H1 (cell line): ENCODE measurements around the gene TNFRSF1A. TPM values are rescaled to one million over a fixed set of nuclear protein-coding genes. Genes with fewer than 3 reads are reported as not detected.

Experiments
- CTCF ChIA-PET: fragments of 300-600 bp; sonication (Branson Sonifier 250); formaldehyde crosslinking; loops from one replicate; lab custom pipeline; 2021; ENCODE audit not compliant: partially characterized antibody; lab: Charles Lee
- POLR2A ChIA-PET: fragments of 300-600 bp; sonication (Branson Sonifier 250); formaldehyde crosslinking; loops from one replicate; lab custom pipeline; 2021; ENCODE audit warnings: inconsistent platforms; ENCODE audit not compliant: partially characterized antibody; lab: Charles Lee
- DNase-seq, 2 experiments: peaks; one replicate each; pipeline versions ENCODE4 v3.0.0 to v3.0.0-alpha.2; 2010 to 2022; ENCODE audit warnings: low spot score in 2 of 2, low read depth in 1 of 2, mixed read lengths in 1 of 2
- FAIRE-seq: peaks from 2 replicates; lab custom pipeline; 2011; peaks lifted over from hg19 to GRCh38; lab: Jason Lieb, UNC
- H2AFZ ChIP-seq: 2 replicates; pipeline ENCODE4 v1.8.1; 2012; ENCODE audit warnings: low read length, inconsistent platforms
- H2AK5ac ChIP-seq: 2 replicates; pipeline ENCODE4 v1.6.1; 2013; ENCODE audit warnings: low read depth, low read length
- H2BK120ac ChIP-seq: replicated peaks from 2 replicates; pipeline ENCODE3; 2013; ENCODE audit warnings: low read depth, low read length, inconsistent platforms
- H2BK12ac ChIP-seq: 2 replicates; pipeline ENCODE4 v1.6.1; 2013; ENCODE audit warnings: low read depth, low read length
- H2BK15ac ChIP-seq: 2 replicates; pipeline ENCODE4 v1.6.1; 2013; ENCODE audit warnings: low read length
- H2BK20ac ChIP-seq: 2 replicates; pipeline ENCODE4 v1.6.1; 2013; ENCODE audit warnings: low read length
- H2BK5ac ChIP-seq: 2 replicates; pipeline ENCODE4 v1.6.1; 2013; ENCODE audit warnings: low read depth, low read length
- H3K14ac ChIP-seq: 2 replicates; pipeline ENCODE4 v1.6.1; 2013; ENCODE audit warnings: inconsistent platforms; ENCODE audit not compliant: insufficient read length
- H3K18ac ChIP-seq: 2 replicates; pipeline ENCODE4 v1.6.1; 2013; ENCODE audit warnings: low read length; ENCODE audit errors: extremely low read depth
- H3K23ac ChIP-seq: 2 replicates; pipeline ENCODE4 v1.6.1; 2013; ENCODE audit warnings: inconsistent platforms; ENCODE audit not compliant: insufficient read length
- H3K23me2 ChIP-seq: 2 replicates; pipeline ENCODE4 v1.6.1; 2013; ENCODE audit warnings: low read depth, low read length
- H3K27ac ChIP-seq: 2 replicates; pipeline ENCODE4 v1.6.1; 2011; ENCODE audit warnings: low read depth, low read length, inconsistent platforms
- H3K27me3 ChIP-seq, 4 experiments: replicated peaks in 1 of 4; 1 replicate in 1 of 4; 2 replicates in 3 of 4; pipeline versions ENCODE4 v1.6.1 to v1.8.1; 2011 to 2013; ENCODE audit warnings: low read length in 3 of 4, mild to moderate bottlenecking in 3 of 4, inconsistent platforms in 2 of 4, mixed read lengths in 2 of 4, moderate library complexity in 1 of 4; ENCODE audit not compliant: control insufficient read depth in 3 of 4, insufficient read depth in 3 of 4; ENCODE audit errors: extremely low read depth in 1 of 4
- H3K36me3 ChIP-seq, 4 experiments: 2 replicates each; pipeline versions ENCODE4 v1.6.1 to v1.8.1; 2011 to 2013; ENCODE audit warnings: mild to moderate bottlenecking in 4 of 4, low read length in 3 of 4, moderate library complexity in 2 of 4, control low read depth in 1 of 4, inconsistent platforms in 1 of 4; ENCODE audit not compliant: insufficient read depth in 4 of 4, control insufficient read depth in 2 of 4
- H3K4ac ChIP-seq: replicated peaks from 2 replicates; pipeline ENCODE3; 2013; ENCODE audit warnings: low read length, low read depth, mixed read lengths, inconsistent platforms; ENCODE audit not compliant: insufficient read length
- H3K4me1 ChIP-seq, 4 experiments: replicated peaks in 1 of 4; 1 replicate in 1 of 4; 2 replicates in 3 of 4; pipeline versions ENCODE4 v1.6.1 to v1.8.1; 2011 to 2013; ENCODE audit warnings: low read length in 3 of 4, inconsistent platforms in 2 of 4, mixed read lengths in 1 of 4; ENCODE audit not compliant: insufficient read depth in 4 of 4, control insufficient read depth in 3 of 4
- H3K4me2 ChIP-seq, 2 experiments: 2 replicates each; pipeline versions ENCODE4 v1.6.1 to v1.8.1; 2011 to 2013; ENCODE audit warnings: low read depth in 2 of 2, low read length in 2 of 2, control low read depth in 1 of 2, inconsistent platforms in 1 of 2, mild to moderate bottlenecking in 1 of 2; ENCODE audit not compliant: insufficient read depth in 1 of 2
- H3K4me3 ChIP-seq, 4 experiments: fragments of 200-600, 300-600 bp in 1 of 4; sonication (generic), shearing (Covaris generic), sonication (Bioruptor Twin) in 1 of 4; 2 replicates each; pipeline versions ENCODE4 v1.5.1 to v1.8.1; 2011 to 2016; ENCODE audit warnings: low read length in 4 of 4, low read depth in 3 of 4, control low read depth in 2 of 4, inconsistent platforms in 2 of 4, mild to moderate bottlenecking in 2 of 4, mixed read lengths in 1 of 4, moderate library complexity in 1 of 4; ENCODE audit not compliant: insufficient read depth in 2 of 4; ENCODE audit errors: extremely low read depth in 1 of 4
- H3K56ac ChIP-seq: replicated peaks from 2 replicates; pipeline ENCODE3; 2013; ENCODE audit warnings: low read depth, mild to moderate bottlenecking, mixed read lengths, low read length, inconsistent platforms; ENCODE audit not compliant: insufficient read length
- H3K79me1 ChIP-seq: 2 replicates; pipeline ENCODE4 v1.6.1; 2013; ENCODE audit warnings: low read depth, low read length, control low read depth
- H3K79me2 ChIP-seq, 2 experiments: 2 replicates each; pipeline versions ENCODE4 v1.6.1 to v1.8.1; 2012 to 2013; ENCODE audit warnings: low read length in 2 of 2, mild to moderate bottlenecking in 2 of 2, inconsistent platforms in 1 of 2; ENCODE audit not compliant: insufficient read depth in 2 of 2, control insufficient read depth in 1 of 2
- H3K9ac ChIP-seq, 4 experiments: replicated peaks in 1 of 4; 1 replicate in 1 of 4; 2 replicates in 3 of 4; pipeline versions ENCODE4 v1.6.1 to v1.8.1; 2011 to 2013; ENCODE audit warnings: low read depth in 3 of 4, low read length in 3 of 4, control low read depth in 2 of 4, mild to moderate bottlenecking in 2 of 4, moderate library complexity in 2 of 4, inconsistent platforms in 1 of 4; ENCODE audit errors: extremely low read depth in 1 of 4
- H3K9me3 ChIP-seq, 2 experiments: 2 replicates each; pipeline versions ENCODE4 v1.6.1 to v1.8.1; 2012 to 2013; ENCODE audit warnings: mild to moderate bottlenecking in 2 of 2, moderate library complexity in 2 of 2, control low read depth in 1 of 2, inconsistent platforms in 1 of 2, low read depth in 1 of 2, low read length in 1 of 2, mixed read lengths in 1 of 2; ENCODE audit not compliant: insufficient read depth in 2 of 2
- H4K20me1 ChIP-seq, 2 experiments: replicated peaks in 1 of 2; 2 replicates each; pipeline versions ENCODE3 to v1.8.1; 2011 to 2013; ENCODE audit warnings: inconsistent platforms in 2 of 2, low read length in 2 of 2, mild to moderate bottlenecking in 1 of 2; ENCODE audit not compliant: insufficient read depth in 2 of 2, control insufficient read depth in 1 of 2
- H4K5ac ChIP-seq: 2 replicates; pipeline ENCODE4 v1.6.1; 2013; ENCODE audit warnings: low read length, low read depth, mixed read lengths, inconsistent platforms; ENCODE audit not compliant: insufficient read length
- H4K8ac ChIP-seq: 2 replicates; pipeline ENCODE4 v1.8.0; 2013; ENCODE audit warnings: mild to moderate bottlenecking, moderate library complexity, low read length, inconsistent platforms; ENCODE audit not compliant: insufficient read depth; ENCODE audit errors: extremely low read depth
- H4K91ac ChIP-seq: replicated peaks from 2 replicates; pipeline ENCODE3; 2013; ENCODE audit warnings: low read length, mixed read lengths, inconsistent platforms; ENCODE audit not compliant: insufficient read length
- SRF ChIP-seq: IDR thresholded peaks from 2 replicates; pipeline ENCODE4 v1.6.1; 2011; ENCODE audit warnings: mild to moderate bottlenecking, low read depth, low read length, moderate library complexity
- TBP ChIP-seq: IDR thresholded peaks from 2 replicates; pipeline ENCODE4 v1.6.1; 2011; ENCODE audit warnings: low read depth, low read length, improper control_type of control experiment
- WGBS, 2 experiments: shearing (Covaris generic) in 1 of 2; methylation state at CpG; one replicate each; pipeline versions ENCODE4 v1.1.6 to v1.1.7; 2013 to 2015; ENCODE audit warnings: low lambda C conversion rate in 2 of 2, mixed read lengths in 2 of 2, inconsistent platforms in 1 of 2, low coverage in 1 of 2, missing lambda C conversion rate in 1 of 2; ENCODE audit not compliant: insufficient replicate concordance in 2 of 2, insufficient coverage in 1 of 2, insufficient read length in 1 of 2; ENCODE audit errors: extremely low coverage in 1 of 2, missing lambda C conversion rate in 1 of 2; 5-methylcytosine and 5-hydroxymethylcytosine counted together
- polyA plus RNA-seq, 7 experiments: library from polyadenylated mRNA; depleted of rRNA in 3 of 7; stranded (reverse) in 5 of 7; unstranded in 2 of 7; fragments of >200 nt in 5 of 7; fragments of 200-250 nt in 2 of 7; gene quantifications; 1 replicate in 5 of 7; 2 replicates in 1 of 7; 4 replicates in 1 of 7; pipeline versions ENCODE4 v1.2.1 to v1.2.3, GENCODE V29; 2011 to 2013; ENCODE audit warnings: missing spikeins in 2 of 7, mixed read lengths in 2 of 7
- total RNA-seq: library from RNA; stranded (reverse); fragmentation: NEBNext Ultra II Directional; extraction: Animal tissue kit (Norgen Biotek cat#: 25700); gene quantifications from 2 replicates; pipeline ENCODE4 v1.2.1, GENCODE V29; 2021
- TF ChIP-seq, protein P1 (sequence below): IDR thresholded peaks from 2 replicates; pipeline ENCODE4 v1.6.1; 2011; ENCODE audit warnings: low read length, improper control_type of control experiment

The TNFRSF1A gene
- total and polyA plus RNA-seq, 2 of the 8 experiments (the other 6 are each of a cell fraction or from before 2014, with no cell fraction given), result 28.7 to 42.1 TPM

GRCh38 chr12:6315704-6316597 lies 25.9 kb downstream of the TNFRSF1A start:
- peaks cover 4 to 21% (median 16%) of the 10 kb centered on the region in 4 experiments for H3K4me1 ChIP-seq

More at GRCh38 chr12:6315704-6316597, 25.9 kb downstream of the TNFRSF1A start:
- Histone ChIP-seq H2AFZ (no peak overlapping the region), H3K56ac (no peak overlapping the region), H2BK120ac (no peak overlapping the region), H3K23ac (no peak overlapping the region), H4K20me1 (peaks cover 0 to 2% of the 10 kb centered on the region in 2 experiments), H3K27ac (no peak overlapping the region), H2BK20ac (no peak overlapping the region)
- TF ChIP-seq, protein P1, sequence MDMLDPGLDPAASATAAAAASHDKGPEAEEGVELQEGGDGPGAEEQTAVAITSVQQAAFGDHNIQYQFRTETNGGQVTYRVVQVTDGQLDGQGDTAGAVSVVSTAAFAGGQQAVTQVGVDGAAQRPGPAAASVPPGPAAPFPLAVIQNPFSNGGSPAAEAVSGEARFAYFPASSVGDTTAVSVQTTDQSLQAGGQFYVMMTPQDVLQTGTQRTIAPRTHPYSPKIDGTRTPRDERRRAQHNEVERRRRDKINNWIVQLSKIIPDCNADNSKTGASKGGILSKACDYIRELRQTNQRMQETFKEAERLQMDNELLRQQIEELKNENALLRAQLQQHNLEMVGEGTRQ, result no peak
- TF ChIP-seq TBP (no peak), SRF (no peak)
- TF ChIP-seq, all 59 proteins: peak for 0
- H3K23me2 ChIP-seq, result no peaks in the 10 kb centered on the region
- H3K14ac ChIP-seq, result no peak overlapping the region
- H2BK12ac ChIP-seq, result no peak overlapping the region
- ChIA-PET POLR2A (interaction anchor here (1.0 to 1.9 kb wide), 8 partner anchors 10 to 218 kb away, joined by 3 to 6 read pairs (median 4); partner anchors contain the start of gene GAPDH), CTCF (interaction anchor here (1.7 to 3.8 kb wide), 2 partner anchors 10 to 59 kb away, joined by 5 to 20 read pairs; no protein-coding TSS in a partner anchor)
- no peak overlapping the region for H4K91ac ChIP-seq
- peaks cover 3% of the 10 kb centered on the region for H3K79me1 ChIP-seq
- no peak overlapping the region for H2BK15ac ChIP-seq
- H3K9ac ChIP-seq, result no peak overlapping the region
- H3K9me3 ChIP-seq, result no peaks in the 10 kb centered on the region
- no peak overlapping the region for H3K18ac ChIP-seq
- H3K36me3 ChIP-seq, result peaks cover 7 to 41% (median 17%) of the 10 kb centered on the region in 4 experiments; a peak in 7 of 8 replicates
- H2BK5ac ChIP-seq, result no peak overlapping the region
- no peaks in the 10 kb centered on the region for H3K27me3 ChIP-seq
- no peak overlapping the region; the same call in 1 of the 2 replicates for H4K8ac ChIP-seq
- no peak for DNase-seq
- no peak overlapping the region for H2AK5ac ChIP-seq
- 89% methylated on average over 17 of the region's 17 CpGs; no CpG with 5 or more reads in 1 of the 2 experiments for WGBS, 2 experiments
- H3K79me2 ChIP-seq, result no peaks in the 10 kb centered on the region
- H4K5ac ChIP-seq, result no peak overlapping the region
- no peak overlapping the region for H3K4me3 ChIP-seq
- no peak overlapping the region for H3K4ac ChIP-seq
- no peak for FAIRE-seq
- no peak overlapping the region for H3K4me2 ChIP-seq
